ENCODE measurements around the gene KRTAP5-3.
A peak's percentile ranks its signal among the peaks of the same experiment; 100 is the strongest.
"Not testable (repeated sequence)": the region's sequence is repeated elsewhere in the genome, so short reads cannot be mapped to it uniquely, and the experiment has no call there.

KRTAP5-3 gene

GRCh38 chr11:1608363-1608762 is at the start of gene KRTAP5-3:
KRTAP5-3 (minus strand) TSS chr11:1608463; CDS start chr11:1608385, 78 bp downstream.
- no peak for DNase-seq (ENCODE audit: low read depth)

- no peak for DNase-seq (ENCODE audit: low read depth)
Observed at GRCh38 chr11:1656670-1657069, 48.4 kb upstream of the KRTAP5-3 start.

- DNase-seq (ENCODE audit: low read depth) = no peak
Observed at GRCh38 chr11:1656061-1656441, 47.8 kb upstream of the KRTAP5-3 start.

GRCh38 chr11:1655168-1656060 is 47.2 kb upstream of the KRTAP5-3 start:
- no peak for DNase-seq (ENCODE audit: low read depth)

- peak; percentile 31 for DNase-seq (ENCODE audit: low read depth)
Observed at GRCh38 chr11:1654388-1655167, 46.3 kb upstream of the KRTAP5-3 start.

- no peak for DNase-seq (ENCODE audit: low read depth)
Observed at GRCh38 chr11:1653541-1654387, 45.5 kb upstream of the KRTAP5-3 start.

GRCh38 chr11:1652771-1653540 is 44.7 kb upstream of the KRTAP5-3 start:
- DNase-seq (ENCODE audit: low read depth) = peak; percentile 26

- no peak for DNase-seq (ENCODE audit: low read depth)
Observed at GRCh38 chr11:1652442-1652770, 44.1 kb upstream of the KRTAP5-3 start.

GRCh38 chr11:1652026-1652425 is 43.8 kb upstream of the KRTAP5-3 start:
- no peak for DNase-seq (ENCODE audit: low read depth)

GRCh38 chr11:1651411-1651980 is 43.2 kb upstream of the KRTAP5-3 start:
- no peak for DNase-seq (ENCODE audit: low read depth)

- no peak for DNase-seq (ENCODE audit: low read depth)
Observed at GRCh38 chr11:1650918-1651262, 42.6 kb upstream of the KRTAP5-3 start.

GRCh38 chr11:1650034-1650917 is 42.0 kb upstream of the KRTAP5-3 start:
- no peak for DNase-seq (ENCODE audit: low read depth)

- no peak for DNase-seq (ENCODE audit: low read depth)
Observed at GRCh38 chr11:1648653-1649420, 40.6 kb upstream of the KRTAP5-3 start.

- DNase-seq (ENCODE audit: low read depth) = no peak
Observed at GRCh38 chr11:1647901-1648652, 39.8 kb upstream of the KRTAP5-3 start.

GRCh38 chr11:1646540-1646939 is 38.3 kb upstream of the KRTAP5-3 start:
- DNase-seq (ENCODE audit: low read depth) = not testable (repeated sequence)

- no peak for DNase-seq (ENCODE audit: low read depth)
Observed at GRCh38 chr11:1645357-1645821, 37.1 kb upstream of the KRTAP5-3 start.

- no peak for DNase-seq (ENCODE audit: low read depth)
Observed at GRCh38 chr11:1644601-1645356, 36.5 kb upstream of the KRTAP5-3 start.

- DNase-seq (ENCODE audit: low read depth) = no peak
Observed at GRCh38 chr11:1643146-1643690, 35.0 kb upstream of the KRTAP5-3 start.

Data from amniotic epithelial cell (primary cell).